Mucosa of rectum (tissue), 2 donors: ENCODE measurements around the gene RIIAD1.

ENCODE experiments used
- H3K27ac ChIP-seq, 2 donors: one replicate each; pipeline ENCODE4 v1.7.0; 2013; ENCODE audit warnings: inconsistent platforms in 2 of 2, low read depth in 2 of 2, low read length in 2 of 2
- H3K27me3 ChIP-seq, 2 donors: one replicate each; pipeline ENCODE4 v1.7.0; 2013; ENCODE audit warnings: low read length in 2 of 2; ENCODE audit not compliant: control insufficient read depth in 2 of 2, insufficient read depth in 2 of 2
- H3K36me3 ChIP-seq, 2 donors: one replicate each; pipeline ENCODE4 v1.7.0; 2013; ENCODE audit warnings: low read length in 2 of 2; ENCODE audit not compliant: control insufficient read depth in 2 of 2, insufficient read depth in 2 of 2
- H3K4me1 ChIP-seq, 2 donors: one replicate each; pipeline ENCODE4 v1.7.0; 2013; ENCODE audit warnings: low read length in 2 of 2, mild to moderate bottlenecking in 1 of 2; ENCODE audit not compliant: control insufficient read depth in 2 of 2, insufficient read depth in 2 of 2
- H3K4me3 ChIP-seq, 2 donors: one replicate each; pipeline ENCODE4 v1.7.0; 2013; ENCODE audit warnings: low read length in 2 of 2
- H3K9ac ChIP-seq, 2 donors: one replicate each; pipeline ENCODE4 v1.7.0; 2013; ENCODE audit warnings: low read length in 2 of 2, low read depth in 1 of 2, mild to moderate bottlenecking in 1 of 2
- H3K9me3 ChIP-seq, 2 donors: one replicate each; pipeline ENCODE4 v1.7.0; 2013; ENCODE audit warnings: low read length in 2 of 2; ENCODE audit not compliant: control insufficient read depth in 2 of 2
- donor health status: healthy.
- donor health status: Normal muscosa, but diverticular disease.

RIIAD1 gene

DNA sequence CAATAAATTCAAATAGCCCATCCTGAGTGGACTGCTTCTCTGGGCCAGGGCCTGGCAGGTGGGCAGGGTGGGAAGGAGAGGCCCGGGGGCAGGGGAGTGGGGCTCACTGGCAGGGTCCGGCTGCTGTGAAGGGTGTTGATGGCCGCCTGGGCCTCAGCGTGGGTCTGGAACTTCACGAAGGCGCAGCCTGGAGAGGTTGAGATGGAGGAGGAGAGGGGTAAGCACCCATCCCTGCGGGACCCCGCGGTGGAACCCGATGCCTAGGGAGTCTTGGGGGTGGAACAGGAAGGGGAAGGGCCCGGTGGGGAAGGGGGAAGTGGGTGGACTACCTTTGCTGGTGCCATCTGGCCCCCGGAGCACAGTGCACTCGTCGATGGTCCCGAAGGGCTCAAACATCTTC lies 12.4 kb upstream of the RIIAD1 start:
- Histone ChIP-seq H3K9me3 (no peaks in the 10 kb centered on the region), H3K4me3 (no peak overlapping the region), H3K4me1 (peaks cover 20 to 35% of the 10 kb centered on the region in 2 donors), H3K27me3 (no peaks in the 10 kb centered on the region), H3K36me3 (no peaks in the 10 kb centered on the region), H3K27ac (no peak overlapping the region), H3K9ac (no peak overlapping the region)

DNA sequence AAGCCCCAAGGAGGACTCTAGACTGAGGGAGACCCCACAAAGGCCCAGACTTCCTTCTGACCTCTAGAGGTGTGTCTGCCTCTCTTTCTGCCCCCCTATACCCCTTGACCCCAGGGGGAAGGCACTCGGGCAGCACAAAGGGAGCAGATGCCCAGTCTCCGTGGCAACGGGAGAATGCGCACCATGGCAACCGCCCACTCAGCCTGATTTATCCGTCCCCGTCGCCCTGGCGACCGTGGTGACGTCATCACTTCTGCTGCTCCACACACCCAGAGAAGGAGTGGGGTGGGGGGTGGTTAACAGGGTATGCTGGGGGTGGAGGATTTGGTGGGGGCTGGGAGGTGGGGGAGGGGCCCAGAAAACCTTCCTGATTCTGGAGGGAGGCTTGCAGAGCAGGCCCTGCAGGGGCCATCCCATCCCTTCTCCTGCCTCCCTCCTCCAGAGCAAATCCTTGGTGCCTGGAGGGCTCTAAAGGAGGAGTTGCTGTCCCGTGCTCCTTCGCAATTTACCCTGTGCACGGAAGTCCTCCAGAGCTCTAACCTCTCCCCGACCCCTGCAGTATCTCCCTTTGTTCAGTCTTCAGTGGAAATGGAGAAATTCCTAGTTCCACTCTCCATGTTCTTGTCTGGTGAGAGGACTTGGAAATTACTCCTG lies 11.0 kb upstream of the RIIAD1 start:
- H3K36me3 ChIP-seq = no peaks in the 10 kb centered on the region
- H3K4me1 ChIP-seq = peaks cover 20 to 31% of the 10 kb centered on the region in 2 donors
- no peak overlapping the region for H3K27ac ChIP-seq
- no peaks in the 10 kb centered on the region for H3K9me3 ChIP-seq
- no peak overlapping the region for H3K9ac ChIP-seq
- H3K4me3 ChIP-seq = no peak overlapping the region
- H3K27me3 ChIP-seq = no peaks in the 10 kb centered on the region

DNA sequence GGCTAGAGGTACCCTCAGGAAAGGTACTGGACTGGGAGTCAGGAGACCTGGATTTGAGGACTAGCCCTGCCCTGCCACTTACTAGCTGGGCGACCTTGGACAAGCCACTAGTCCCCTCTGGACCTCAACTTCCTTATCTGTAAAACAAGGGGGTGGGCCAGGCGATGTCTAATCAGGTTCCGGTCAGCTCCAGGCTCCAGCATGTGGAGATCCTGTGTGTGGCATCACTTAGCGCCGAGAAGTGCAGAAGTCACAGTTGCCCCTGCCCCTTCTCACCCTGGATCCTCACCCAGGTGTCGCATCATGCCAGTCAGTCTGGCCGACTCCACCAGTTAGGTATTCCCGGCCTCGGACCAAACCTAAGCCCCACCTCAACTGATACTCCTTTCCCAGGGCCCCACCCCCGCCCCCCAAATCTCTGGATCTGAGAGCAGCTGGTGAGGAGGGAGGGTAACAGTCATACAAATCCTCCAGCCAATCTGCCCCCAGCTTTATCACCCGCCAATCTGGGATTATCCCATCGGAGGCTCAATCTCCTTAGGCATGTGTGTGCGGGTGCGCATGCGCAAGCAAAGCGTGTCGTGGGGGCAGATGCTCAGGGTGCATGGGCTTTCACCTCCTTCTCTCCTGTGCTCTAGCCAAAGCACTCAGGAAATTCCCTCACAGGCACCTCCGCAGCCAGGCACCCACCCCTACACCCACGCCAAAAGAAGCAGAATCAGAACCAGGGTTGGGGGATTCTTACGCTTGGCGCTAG lies 10.1 kb upstream of the RIIAD1 start:
- Histone ChIP-seq H3K27me3 (no peaks in the 10 kb centered on the region), H3K36me3 (no peaks in the 10 kb centered on the region), H3K9me3 (no peaks in the 10 kb centered on the region), H3K4me3 (no peak overlapping the region), H3K4me1 (peaks cover 15 to 22% of the 10 kb centered on the region in 2 donors), H3K9ac (no peak overlapping the region), H3K27ac (no peak overlapping the region)

DNA sequence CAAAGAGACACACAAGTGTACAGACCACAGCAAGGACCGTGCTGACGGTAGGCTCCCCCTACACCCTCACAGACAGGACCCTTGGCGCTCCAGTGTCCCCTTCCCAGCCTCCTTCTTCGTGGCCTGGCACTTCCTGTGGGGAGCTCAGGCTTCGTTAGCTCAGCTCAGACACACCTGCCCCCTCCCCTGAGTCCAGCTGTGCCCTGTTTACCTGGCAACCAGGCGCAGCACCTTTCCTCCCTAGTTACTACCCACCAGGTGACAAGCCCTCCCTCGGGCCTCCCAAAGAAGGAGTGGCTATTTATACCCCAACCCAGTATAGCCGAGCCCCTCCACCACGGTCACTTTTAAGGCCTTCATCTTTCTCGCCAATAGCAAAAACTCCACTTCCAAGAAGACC lies 9.4 kb upstream of the RIIAD1 start:
- Histone ChIP-seq H3K4me1 (peaks cover 14 to 21% of the 10 kb centered on the region in 2 donors), H3K9me3 (no peaks in the 10 kb centered on the region), H3K27ac (no peak overlapping the region), H3K27me3 (no peaks in the 10 kb centered on the region), H3K9ac (no peak overlapping the region), H3K4me3 (no peak overlapping the region), H3K36me3 (no peaks in the 10 kb centered on the region)

DNA sequence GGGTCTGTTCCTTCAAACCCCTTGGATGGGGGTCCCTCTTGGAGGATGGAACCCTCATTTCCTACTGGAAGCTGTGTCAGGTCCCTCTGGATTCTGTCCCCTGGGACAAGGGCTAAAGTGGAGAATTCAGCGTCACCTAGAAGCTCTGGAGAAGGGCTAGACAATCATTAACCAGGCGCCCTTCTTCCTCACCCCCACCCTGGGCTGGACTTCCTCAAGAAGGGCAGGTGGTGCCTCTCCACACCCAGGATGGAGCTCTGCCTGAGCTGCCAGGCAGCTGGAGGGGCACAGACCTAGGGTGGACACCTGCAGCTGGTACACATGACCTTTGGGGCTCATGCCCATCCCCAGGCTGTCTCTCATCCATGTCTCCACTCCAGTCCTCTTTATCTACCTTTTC lies 8.3 kb upstream of the RIIAD1 start:
- H3K9me3 ChIP-seq = no peaks in the 10 kb centered on the region
- peaks cover 14 to 21% of the 10 kb centered on the region in 2 donors for H3K4me1 ChIP-seq
- peak overlapping the region; percentile 28 to 45 for H3K4me3 ChIP-seq
- no peaks in the 10 kb centered on the region for H3K36me3 ChIP-seq
- no peak overlapping the region for H3K9ac ChIP-seq
- peak overlapping the region in 1 of 2 donors; percentile 23 for H3K27ac ChIP-seq
- no peaks in the 10 kb centered on the region for H3K27me3 ChIP-seq

DNA sequence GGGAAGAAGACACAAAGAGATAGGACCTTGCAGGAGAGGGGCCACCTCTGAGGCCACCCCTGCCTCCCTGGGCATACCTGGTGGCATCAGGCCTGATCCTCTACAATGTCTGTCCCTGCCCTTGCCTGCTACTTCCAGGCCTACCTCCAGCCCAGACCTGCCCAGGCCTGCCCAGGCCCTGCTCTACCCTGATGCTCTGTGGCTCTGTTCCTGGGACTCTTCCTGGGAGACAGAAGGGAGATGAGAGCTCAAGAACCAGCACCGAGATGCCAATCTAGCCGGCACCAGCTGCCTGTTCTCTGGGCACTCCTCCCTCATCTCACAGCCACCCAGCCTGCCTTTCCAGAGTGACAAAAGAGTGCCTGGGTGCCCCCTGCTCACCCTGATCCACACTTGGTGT lies 7.4 kb upstream of the RIIAD1 start:
- Histone ChIP-seq H3K9me3 (no peaks in the 10 kb centered on the region), H3K9ac (no peak overlapping the region), H3K27ac (no peak overlapping the region), H3K4me3 (no peak overlapping the region), H3K4me1 (peaks cover 14 to 21% of the 10 kb centered on the region in 2 donors), H3K27me3 (no peaks in the 10 kb centered on the region), H3K36me3 (no peaks in the 10 kb centered on the region)

DNA sequence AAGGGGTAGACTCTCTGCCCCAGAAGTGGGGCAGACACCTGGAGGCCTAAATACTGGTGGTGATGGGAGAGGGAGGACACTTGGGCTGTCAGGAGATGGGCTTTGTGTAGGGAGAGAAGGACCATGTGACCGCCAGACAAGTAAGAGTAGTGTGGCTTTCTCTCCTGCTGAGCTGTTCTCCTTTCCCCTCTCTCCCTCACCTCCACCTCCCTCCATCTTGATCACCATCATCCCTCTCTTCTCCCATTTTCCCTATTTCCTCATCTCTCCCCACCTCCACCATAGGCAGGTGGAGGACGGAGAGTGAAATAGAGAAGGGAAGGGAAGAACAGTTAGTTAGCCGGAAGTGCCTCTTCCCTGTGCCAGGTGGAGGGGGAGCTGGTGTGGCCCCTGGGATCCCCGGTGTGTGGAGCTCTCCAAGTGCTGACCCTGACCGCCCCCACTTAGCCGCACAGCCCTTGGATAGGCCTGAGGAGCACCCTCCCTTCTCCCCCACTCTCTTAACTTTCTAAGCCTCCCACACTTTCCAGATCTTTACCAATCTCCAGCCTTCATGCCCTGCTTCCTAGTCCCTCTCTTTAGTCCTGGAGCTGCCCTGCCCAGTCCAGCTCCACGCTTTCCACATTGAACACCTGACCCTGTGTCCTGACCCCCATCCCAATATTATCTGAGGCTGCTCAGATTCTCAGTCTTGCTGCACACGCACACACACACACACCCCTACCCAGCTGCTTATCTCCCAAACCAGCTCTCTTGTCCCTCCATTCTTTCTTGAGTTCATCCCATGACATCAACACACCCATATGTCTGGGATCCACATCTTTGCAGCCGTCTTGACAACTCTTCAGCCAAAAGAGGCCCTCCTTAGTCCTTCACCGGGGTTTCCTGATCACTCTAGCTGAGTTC lies 6.2 kb upstream of the RIIAD1 start:
- Histone ChIP-seq H3K4me1 (peaks cover 15 to 21% of the 10 kb centered on the region in 2 donors), H3K9me3 (no peaks in the 10 kb centered on the region), H3K27me3 (no peaks in the 10 kb centered on the region), H3K9ac (no peak overlapping the region), H3K4me3 (no peak overlapping the region), H3K36me3 (no peaks in the 10 kb centered on the region), H3K27ac (no peak overlapping the region)

DNA sequence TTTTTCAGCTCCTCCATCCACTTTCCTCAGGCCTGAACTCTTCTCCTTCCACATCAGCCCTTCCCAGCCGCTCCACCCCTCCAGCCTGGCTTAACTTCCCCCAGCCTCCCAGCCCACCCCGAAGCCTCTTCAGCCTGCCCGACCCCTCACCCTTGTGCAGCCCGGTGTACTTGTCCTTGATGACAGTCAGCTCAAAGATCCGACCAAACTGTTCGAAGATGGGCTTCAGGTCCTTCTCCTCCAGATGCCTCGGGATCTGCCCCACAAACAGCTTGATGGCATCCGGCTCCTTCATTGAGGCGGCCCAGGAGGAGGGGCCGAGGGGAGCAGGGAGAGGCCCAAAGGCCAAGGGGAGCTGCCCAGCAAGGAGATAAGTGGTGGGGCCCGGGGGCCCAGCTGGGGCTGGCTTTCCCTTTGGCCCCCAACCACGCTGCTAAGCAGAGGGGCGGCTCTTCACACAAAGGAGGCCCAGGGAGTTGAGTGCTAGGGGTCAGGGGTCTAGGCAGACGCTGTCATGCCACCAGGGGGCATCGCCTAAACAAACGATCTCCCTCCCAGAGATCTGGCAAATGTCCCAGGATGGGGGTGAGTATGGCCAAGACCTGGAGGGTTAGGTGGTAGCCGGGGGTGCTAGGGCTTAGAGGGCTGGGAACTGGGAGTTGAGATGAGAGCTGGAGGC lies 5.5 kb upstream of the RIIAD1 start:
- Histone ChIP-seq H3K36me3 (no peaks in the 10 kb centered on the region), H3K9ac (no peak overlapping the region), H3K9me3 (no peaks in the 10 kb centered on the region), H3K27me3 (no peaks in the 10 kb centered on the region), H3K27ac (no peak overlapping the region), H3K4me1 (peaks cover 23 to 29% of the 10 kb centered on the region in 2 donors), H3K4me3 (no peak overlapping the region)

DNA sequence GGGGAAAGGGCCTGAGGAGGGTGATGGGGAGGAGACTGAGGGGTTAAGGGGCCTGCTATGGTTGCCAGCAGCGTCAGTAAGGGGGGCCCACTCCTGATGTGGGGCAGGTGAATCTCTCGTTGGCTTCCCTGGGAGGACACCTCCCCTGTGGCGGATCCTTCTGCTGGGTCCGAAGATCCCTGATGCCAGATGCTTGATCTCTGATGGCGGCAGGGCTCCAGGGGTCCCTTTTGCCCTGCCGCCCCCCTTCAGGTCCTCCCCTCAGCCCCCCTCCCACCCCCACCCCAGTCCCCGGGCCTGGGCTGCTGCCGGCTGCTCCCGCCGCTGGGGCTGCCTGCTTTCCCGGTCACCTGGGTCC lies 4.9 kb upstream of the RIIAD1 start:
- peaks cover 24 to 31% of the 10 kb centered on the region in 2 donors for H3K4me1 ChIP-seq
- no peaks in the 10 kb centered on the region for H3K9me3 ChIP-seq
- H3K36me3 ChIP-seq = no peaks in the 10 kb centered on the region
- no peak overlapping the region for H3K4me3 ChIP-seq
- H3K27ac ChIP-seq = no peak overlapping the region
- H3K27me3 ChIP-seq = no peaks in the 10 kb centered on the region
- no peak overlapping the region for H3K9ac ChIP-seq
